GM12878 (cell line): ENCODE data around the gene OVCA2. TPM values are rescaled to one million over a fixed set of nuclear protein-coding genes. Genes with fewer than 3 reads are reported as not detected.
A peak's percentile ranks its signal among the peaks of the same experiment; 100 is the strongest.

Experiments
- ATAC-seq: fragments of 200-7000 bp; cut with Tn5 transposase; 3 replicates; pipeline ENCODE4 v1.9.1; 2020; ENCODE audit warnings: mild to moderate bottlenecking, moderate library complexity
- BruUV-seq: library from RNA; stranded (reverse); fragments of 400-500 nt; replicated peaks from 2 replicates; lab custom pipeline; 2021; lab: Mats Ljungman, UMichigan
- CTCF ChIA-PET: fragments of 300-600 bp; sonication (Branson Sonifier 250); formaldehyde crosslinking; extraction: SDS; loops from one replicate; lab custom pipeline; 2021; ENCODE audit warnings: inconsistent platforms; lab: Yijun Ruan, JAX
- POLR2A ChIA-PET: fragments of 350-600 bp; formaldehyde crosslinking; extraction: SDS; loops from one replicate; lab custom pipeline; 2021; ENCODE audit warnings: inconsistent platforms; lab: Charles Lee
- RAD21 ChIA-PET: fragments of 300-600 bp; sonication (Branson Sonifier 250); formaldehyde crosslinking; loops from one replicate; lab custom pipeline; 2023; ENCODE audit warnings: antibody characterized with exemption; ENCODE audit not compliant: unreplicated experiment; lab: Charles Lee
- SMC1A ChIA-PET: fragments of 300-600 bp; sonication (Branson Sonifier 250); formaldehyde crosslinking; loops from one replicate; lab custom pipeline; 2023; ENCODE audit not compliant: unreplicated experiment, uncharacterized antibody; lab: Charles Lee
- DNase-seq: peaks from one replicate; pipeline ENCODE4 v3.0.0-alpha.2; 2011; ENCODE audit warnings: low read depth, low spot score
- FAIRE-seq: peaks from 3 replicates; lab custom pipeline; 2011; peaks lifted over from hg19 to GRCh38; lab: Jason Lieb, UNC
- H2AFZ ChIP-seq: 2 replicates; pipeline ENCODE4 v1.6.0; 2011; ENCODE audit warnings: low read depth, low read length, control low read depth; ENCODE audit not compliant: control insufficient read depth
- H3K27ac ChIP-seq: 2 replicates; pipeline ENCODE4 v1.5.1; 2011; ENCODE audit warnings: control low read depth; ENCODE audit not compliant: control insufficient read depth, insufficient read depth
- H3K27me3 ChIP-seq, 2 experiments: replicated peaks in 1 of 2; 2 replicates each; pipeline versions ENCODE4 v1.6.0 to v1.6.1; 2011; ENCODE audit warnings: low read length in 1 of 2; ENCODE audit not compliant: control insufficient read depth in 2 of 2, insufficient read depth in 2 of 2
- H3K36me3 ChIP-seq, 2 experiments: 2 replicates each; pipeline ENCODE4 v1.5.1; 2011; ENCODE audit warnings: low read length in 1 of 2; ENCODE audit not compliant: control insufficient read depth in 2 of 2, insufficient read depth in 2 of 2
- H3K4me1 ChIP-seq: 2 replicates; pipeline ENCODE4 v1.6.1; 2011; ENCODE audit warnings: mild to moderate bottlenecking, low read length, moderate library complexity, mixed read lengths; ENCODE audit not compliant: control insufficient read depth, insufficient read depth
- H3K4me2 ChIP-seq: 2 replicates; pipeline ENCODE4 v1.6.0; 2011; ENCODE audit warnings: control low read depth; ENCODE audit not compliant: control insufficient read depth, insufficient read depth
- H3K4me3 ChIP-seq: fragments of 200-600 bp; sonication (generic); 2 replicates; pipeline ENCODE4 v1.5.1; 2016
- H3K79me2 ChIP-seq: 2 replicates; pipeline ENCODE4 v1.6.0; 2011; ENCODE audit warnings: low read length; ENCODE audit not compliant: control insufficient read depth, insufficient read depth
- H3K9ac ChIP-seq: 2 replicates; pipeline ENCODE4 v1.8.0; 2011; ENCODE audit warnings: low read length, control low read depth, mixed read lengths; ENCODE audit not compliant: control insufficient read depth, insufficient read depth
- H3K9me3 ChIP-seq: replicated peaks from 3 replicates; pipeline ENCODE4 v1.5.1; 2011; ENCODE audit warnings: mild to moderate bottlenecking, low read length; ENCODE audit not compliant: control insufficient read depth, insufficient read depth
- H4K20me1 ChIP-seq: 2 replicates; pipeline ENCODE4 v1.6.0; 2011; ENCODE audit not compliant: control insufficient read depth, insufficient read depth
- BCL11A ChIP-seq: IDR thresholded peaks from 2 replicates; pipeline ENCODE4 v1.6.1; 2011; ENCODE audit warnings: low read depth, low read length
- IKZF1 ChIP-seq: fragments of 450-650 bp; conservative IDR thresholded peaks from 2 replicates; pipeline ENCODE4 v1.6.1; 2017; ENCODE audit warnings: antibody characterized with exemption, mild to moderate bottlenecking
- NR2C2 ChIP-seq: IDR thresholded peaks from 2 replicates; pipeline ENCODE4 v1.6.1; 2011; ENCODE audit warnings: borderline replicate concordance, low read depth; ENCODE audit not compliant: control insufficient read depth, insufficient read length
- RB1 ChIP-seq: fragments of 450-650 bp; formaldehyde crosslinking; IDR thresholded peaks from 2 replicates; pipeline ENCODE4 v1.6.1; 2017; ENCODE audit warnings: mild to moderate bottlenecking, borderline replicate concordance
- RFX5 ChIP-seq: IDR thresholded peaks from 2 replicates; pipeline ENCODE4 v1.6.1; 2011; ENCODE audit warnings: low read depth, low read length, improper control_type of control experiment
- SPI1 ChIP-seq: IDR thresholded peaks from 2 replicates; pipeline ENCODE4 v1.6.1; 2011; ENCODE audit warnings: low read depth, mild to moderate bottlenecking, low read length, moderate library complexity, borderline replicate concordance; ENCODE audit not compliant: insufficient read depth
- SUPT20H ChIP-seq: IDR thresholded peaks from 2 replicates; pipeline ENCODE4 v1.6.1; 2011; ENCODE audit warnings: low read depth, mild to moderate bottlenecking, low read length, moderate library complexity, borderline replicate concordance; ENCODE audit not compliant: control insufficient read depth
- ZZZ3 ChIP-seq: IDR thresholded peaks from 2 replicates; pipeline ENCODE4 v1.6.1; 2011; ENCODE audit warnings: low read depth; ENCODE audit not compliant: control insufficient read depth, insufficient read length
- WGBS: methylation state at CpG from one replicate; pipeline ENCODE4 v1.1.6; 2016; ENCODE audit warnings: low lambda C conversion rate; ENCODE audit not compliant: insufficient replicate concordance, insufficient coverage; ENCODE audit errors: missing lambda C conversion rate; 5-methylcytosine and 5-hydroxymethylcytosine counted together
- in situ Hi-C: fragments of 300-500 bp; cut with MboI; formaldehyde crosslinking; loops from 9 replicates; pipeline ENCODE4 v1.14.3; 2018; ENCODE audit warnings: mixed read lengths
- intact Hi-C: fragments of 100-400 bp; cut with micrococcal nuclease; formaldehyde crosslinking; loops from one replicate; pipeline ENCODE4 v1.14.2; 2022; ENCODE audit not compliant: unreplicated experiment
- polyA plus RNA-seq, 11 experiments: library from polyadenylated mRNA; depleted of rRNA in 4 of 11; unstranded in 6 of 11; stranded (reverse) in 5 of 11; fragments of >200 nt; fragmentation: Nextera tagmentation in 4 of 11; fragmentation: Illumina TruSeq in 1 of 11; extraction: Ambion mirVana in 4 of 11; extraction: Trizol in 1 of 11; gene quantifications; 1 replicate in 1 of 11; 2 replicates in 10 of 11; pipeline versions ENCODE4 v1.2.1 to v1.2.3, GENCODE V29; 2011 to 2016; ENCODE audit warnings: inconsistent platforms in 2 of 11, missing spikeins in 2 of 11, low read depth in 1 of 11
- total RNA-seq, 4 experiments: library from RNA; depleted of rRNA in 3 of 4; stranded (reverse); fragments of >200 nt in 3 of 4; fragmentation: Illumina TruSeq in 1 of 4; extraction: Trizol in 1 of 4; gene quantifications; 2 replicates each; pipeline versions ENCODE4 v1.2.1 to v1.2.3, GENCODE V29; 2013 to 2021
- TF ChIP-seq, protein P1 (sequence below): fragments of 450-650 bp; IDR thresholded peaks from 2 replicates; pipeline ENCODE4 v1.6.1; 2018; ENCODE audit warnings: borderline replicate concordance, mild to moderate bottlenecking; ENCODE audit not compliant: partially characterized antibody
- TF ChIP-seq, protein P2 (sequence below): fragments of 150-350 bp; IDR thresholded peaks from 2 replicates; pipeline ENCODE4 v1.6.1; 2016; ENCODE audit warnings: low read depth, low read length
- TF ChIP-seq, protein P3 (sequence below): fragments of 450-650 bp; IDR thresholded peaks from 2 replicates; pipeline ENCODE4 v1.6.1; 2016; ENCODE audit warnings: mild to moderate bottlenecking, moderate library complexity, borderline replicate concordance

OVCA2 gene
- total and polyA plus RNA-seq, 10 of the 15 experiments (the other 5 are each of a cell fraction or from before 2014, with no cell fraction given), result 6.1 to 75.3 (median 40.7) TPM

DNA sequence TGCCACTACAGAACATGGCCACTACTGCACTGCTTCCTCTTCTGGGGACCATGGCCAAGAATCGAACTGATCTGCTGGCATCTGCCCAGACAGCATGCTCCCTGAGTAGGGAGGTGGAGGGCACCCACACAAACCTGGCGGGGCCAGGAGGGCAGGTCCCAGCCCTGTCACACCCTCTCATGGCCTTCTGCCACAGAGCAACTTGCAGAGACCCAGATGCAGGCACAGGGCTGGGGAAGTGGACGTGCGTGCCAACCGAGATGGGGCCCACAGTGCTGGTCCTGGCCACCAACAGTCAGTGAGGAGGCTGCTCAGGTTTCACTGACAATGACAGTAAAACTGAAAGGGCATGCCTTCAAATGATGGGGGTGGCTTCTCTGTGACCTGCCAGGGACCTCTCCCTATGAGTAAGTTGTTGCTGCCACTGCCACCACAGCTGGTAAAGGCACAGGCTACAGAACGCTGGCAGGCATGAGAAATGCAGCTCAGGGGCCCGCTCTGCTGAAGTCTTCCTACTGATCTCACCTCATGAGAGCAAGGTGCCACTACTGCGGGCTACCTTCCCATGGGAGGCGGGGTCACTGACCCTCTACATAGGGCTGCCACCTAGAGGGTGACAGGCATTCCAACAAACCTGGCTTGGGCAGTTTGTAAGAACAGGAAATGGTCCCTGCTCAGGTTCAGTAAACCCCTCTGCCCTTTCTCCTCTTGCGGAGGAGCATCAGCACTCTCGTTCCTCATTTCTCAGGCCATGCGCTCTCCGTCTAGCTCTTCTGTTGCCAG lies 28.6 kb downstream of the OVCA2 start:
- peak; percentile 80 for FAIRE-seq
- H3K27me3 ChIP-seq, result no peaks in the 10 kb centered on the region
- no TSS peak for BruUV-seq
- POLR2A ChIA-PET, result interaction anchor here (0.5 to 12.5 kb wide), 11 partner anchors 13 to 189 kb away, joined by 3 to 148 read pairs (median 4); partner anchors contain the start of gene HIC1
- intact Hi-C loops (loop anchor here (1.0 to 5.0 kb wide), 3 partner anchors 17 to 172 kb away; partner anchors contain the start of gene DPH1), in situ Hi-C loops (no loop called here)
- SMC1A ChIA-PET, result interaction anchor here (0.7 to 6.1 kb wide), 12 partner anchors 12 to 182 kb away, joined by 3 to 107 read pairs (median 4); partner anchors contain the start of gene HIC1
- DNase-seq, result peak; percentile 96
- peak overlapping the region; percentile 61 for H3K9ac ChIP-seq
- RAD21 ChIA-PET, result interaction anchor here (0.7 to 4.7 kb wide), 18 partner anchors 10 to 212 kb away, joined by 3 to 85 read pairs (median 5); partner anchors contain the start of gene HIC1
- no peaks in the 10 kb centered on the region for H4K20me1 ChIP-seq
- peak overlapping the region; percentile 56 for H3K4me2 ChIP-seq
- H3K4me1 ChIP-seq, result peaks cover 43% of the 10 kb centered on the region
- H3K79me2 ChIP-seq, result no peaks in the 10 kb centered on the region
- H3K9me3 ChIP-seq, result no peaks in the 10 kb centered on the region
- CTCF ChIA-PET, result interaction anchor here (0.8 to 8.5 kb wide), 15 partner anchors 10 to 214 kb away, joined by 3 to 77 read pairs (median 4); partner anchors contain the start of gene HIC1
- 0% methylated on average over 13 of the region's 13 CpGs for WGBS
- no peak overlapping the region for H2AFZ ChIP-seq
- peak; percentile 93 for ATAC-seq
- peak overlapping the region; percentile 95 for H3K27ac ChIP-seq
- peak overlapping the region; percentile 1; the same call in 1 of the 2 replicates for H3K4me3 ChIP-seq
- peaks cover 13 to 18% of the 10 kb centered on the region in 2 experiments for H3K36me3 ChIP-seq
- TF ChIP-seq, protein P1, sequence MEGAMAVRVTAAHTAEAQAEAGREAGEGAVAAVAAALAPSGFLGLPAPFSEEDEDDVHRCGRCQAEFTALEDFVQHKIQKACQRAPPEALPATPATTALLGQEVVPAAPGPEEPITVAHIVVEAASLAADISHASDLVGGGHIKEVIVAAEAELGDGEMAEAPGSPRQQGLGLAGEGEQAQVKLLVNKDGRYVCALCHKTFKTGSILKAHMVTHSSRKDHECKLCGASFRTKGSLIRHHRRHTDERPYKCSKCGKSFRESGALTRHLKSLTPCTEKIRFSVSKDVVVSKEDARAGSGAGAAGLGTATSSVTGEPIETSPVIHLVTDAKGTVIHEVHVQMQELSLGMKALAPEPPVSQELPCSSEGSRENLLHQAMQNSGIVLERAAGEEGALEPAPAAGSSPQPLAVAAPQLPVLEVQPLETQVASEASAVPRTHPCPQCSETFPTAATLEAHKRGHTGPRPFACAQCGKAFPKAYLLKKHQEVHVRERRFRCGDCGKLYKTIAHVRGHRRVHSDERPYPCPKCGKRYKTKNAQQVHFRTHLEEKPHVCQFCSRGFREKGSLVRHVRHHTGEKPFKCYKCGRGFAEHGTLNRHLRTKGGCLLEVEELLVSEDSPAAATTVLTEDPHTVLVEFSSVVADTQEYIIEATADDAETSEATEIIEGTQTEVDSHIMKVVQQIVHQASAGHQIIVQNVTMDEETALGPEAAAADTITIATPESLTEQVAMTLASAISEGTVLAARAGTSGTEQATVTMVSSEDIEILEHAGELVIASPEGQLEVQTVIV, result no peak
- TF ChIP-seq, protein P2, sequence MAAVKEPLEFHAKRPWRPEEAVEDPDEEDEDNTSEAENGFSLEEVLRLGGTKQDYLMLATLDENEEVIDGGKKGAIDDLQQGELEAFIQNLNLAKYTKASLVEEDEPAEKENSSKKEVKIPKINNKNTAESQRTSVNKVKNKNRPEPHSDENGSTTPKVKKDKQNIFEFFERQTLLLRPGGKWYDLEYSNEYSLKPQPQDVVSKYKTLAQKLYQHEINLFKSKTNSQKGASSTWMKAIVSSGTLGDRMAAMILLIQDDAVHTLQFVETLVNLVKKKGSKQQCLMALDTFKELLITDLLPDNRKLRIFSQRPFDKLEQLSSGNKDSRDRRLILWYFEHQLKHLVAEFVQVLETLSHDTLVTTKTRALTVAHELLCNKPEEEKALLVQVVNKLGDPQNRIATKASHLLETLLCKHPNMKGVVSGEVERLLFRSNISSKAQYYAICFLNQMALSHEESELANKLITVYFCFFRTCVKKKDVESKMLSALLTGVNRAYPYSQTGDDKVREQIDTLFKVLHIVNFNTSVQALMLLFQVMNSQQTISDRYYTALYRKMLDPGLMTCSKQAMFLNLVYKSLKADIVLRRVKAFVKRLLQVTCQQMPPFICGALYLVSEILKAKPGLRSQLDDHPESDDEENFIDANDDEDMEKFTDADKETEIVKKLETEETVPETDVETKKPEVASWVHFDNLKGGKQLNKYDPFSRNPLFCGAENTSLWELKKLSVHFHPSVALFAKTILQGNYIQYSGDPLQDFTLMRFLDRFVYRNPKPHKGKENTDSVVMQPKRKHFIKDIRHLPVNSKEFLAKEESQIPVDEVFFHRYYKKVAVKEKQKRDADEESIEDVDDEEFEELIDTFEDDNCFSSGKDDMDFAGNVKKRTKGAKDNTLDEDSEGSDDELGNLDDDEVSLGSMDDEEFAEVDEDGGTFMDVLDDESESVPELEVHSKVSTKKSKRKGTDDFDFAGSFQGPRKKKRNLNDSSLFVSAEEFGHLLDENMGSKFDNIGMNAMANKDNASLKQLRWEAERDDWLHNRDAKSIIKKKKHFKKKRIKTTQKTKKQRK, result no peak
- TF ChIP-seq SUPT20H (no peak), RFX5 (peak; percentile 69), SPI1 (peak; percentile 74), BCL11A (peak; percentile 99), ZZZ3 (no peak), RB1 (no peak), IKZF1 (peak; percentile 98), NR2C2 (no peak)
- TF ChIP-seq, protein P3, sequence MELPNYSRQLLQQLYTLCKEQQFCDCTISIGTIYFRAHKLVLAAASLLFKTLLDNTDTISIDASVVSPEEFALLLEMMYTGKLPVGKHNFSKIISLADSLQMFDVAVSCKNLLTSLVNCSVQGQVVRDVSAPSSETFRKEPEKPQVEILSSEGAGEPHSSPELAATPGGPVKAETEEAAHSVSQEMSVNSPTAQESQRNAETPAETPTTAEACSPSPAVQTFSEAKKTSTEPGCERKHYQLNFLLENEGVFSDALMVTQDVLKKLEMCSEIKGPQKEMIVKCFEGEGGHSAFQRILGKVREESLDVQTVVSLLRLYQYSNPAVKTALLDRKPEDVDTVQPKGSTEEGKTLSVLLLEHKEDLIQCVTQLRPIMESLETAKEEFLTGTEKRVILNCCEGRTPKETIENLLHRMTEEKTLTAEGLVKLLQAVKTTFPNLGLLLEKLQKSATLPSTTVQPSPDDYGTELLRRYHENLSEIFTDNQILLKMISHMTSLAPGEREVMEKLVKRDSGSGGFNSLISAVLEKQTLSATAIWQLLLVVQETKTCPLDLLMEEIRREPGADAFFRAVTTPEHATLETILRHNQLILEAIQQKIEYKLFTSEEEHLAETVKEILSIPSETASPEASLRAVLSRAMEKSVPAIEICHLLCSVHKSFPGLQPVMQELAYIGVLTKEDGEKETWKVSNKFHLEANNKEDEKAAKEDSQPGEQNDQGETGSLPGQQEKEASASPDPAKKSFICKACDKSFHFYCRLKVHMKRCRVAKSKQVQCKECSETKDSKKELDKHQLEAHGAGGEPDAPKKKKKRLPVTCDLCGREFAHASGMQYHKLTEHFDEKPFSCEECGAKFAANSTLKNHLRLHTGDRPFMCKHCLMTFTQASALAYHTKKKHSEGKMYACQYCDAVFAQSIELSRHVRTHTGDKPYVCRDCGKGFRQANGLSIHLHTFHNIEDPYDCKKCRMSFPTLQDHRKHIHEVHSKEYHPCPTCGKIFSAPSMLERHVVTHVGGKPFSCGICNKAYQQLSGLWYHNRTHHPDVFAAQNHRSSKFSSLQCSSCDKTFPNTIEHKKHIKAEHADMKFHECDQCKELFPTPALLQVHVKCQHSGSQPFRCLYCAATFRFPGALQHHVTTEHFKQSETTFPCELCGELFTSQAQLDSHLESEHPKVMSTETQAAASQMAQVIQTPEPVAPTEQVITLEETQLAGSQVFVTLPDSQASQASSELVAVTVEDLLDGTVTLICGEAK, result no peak
